HepG2 (cell line): Measurements from ENCODE around the gene CCDC181. TPM values are rescaled to one million over a fixed set of nuclear protein-coding genes. Genes with fewer than 3 reads are reported as not detected.

Experiments
- AHR ChIP-seq: IDR thresholded peaks from 2 replicates; pipeline ENCODE4 v1.6.1; 2018; ENCODE audit warnings: missing genetic modification reagents, missing compliant biosample characterization
- EZH2 ChIP-seq: conservative IDR thresholded peaks from 2 replicates; pipeline ENCODE4 v1.6.1; 2012; ENCODE audit warnings: mild to moderate bottlenecking, low read depth, low read length, moderate library complexity
- HES4 ChIP-seq: sonication (generic); formaldehyde crosslinking; IDR thresholded peaks from 2 replicates; pipeline ENCODE4 v1.9.0; 2021; ENCODE audit warnings: mild to moderate bottlenecking, missing genetic modification reagents, borderline replicate concordance
- HMG20A ChIP-seq: IDR thresholded peaks from 2 replicates; pipeline ENCODE4 v1.6.1; 2016; ENCODE audit warnings: borderline replicate concordance
- IKZF4 ChIP-seq: sonication (generic); formaldehyde crosslinking; IDR thresholded peaks from 2 replicates; pipeline ENCODE4 v1.5.1; 2020; ENCODE audit warnings: borderline replicate concordance, mild to moderate bottlenecking, low read depth, missing genetic modification reagents; ENCODE audit errors: not compliant biosample characterization
- KDM3A ChIP-seq: IDR thresholded peaks from 2 replicates; pipeline ENCODE4 v1.6.1; 2018; ENCODE audit warnings: low read depth, missing compliant biosample characterization
- MYNN ChIP-seq: sonication (generic); formaldehyde crosslinking; IDR thresholded peaks from 2 replicates; pipeline ENCODE4 v1.4.0; 2020; ENCODE audit warnings: mild to moderate bottlenecking, low read depth, missing genetic modification reagents
- POLR2AphosphoS2 ChIP-seq: IDR thresholded peaks from 2 replicates; pipeline ENCODE4 v1.6.1; 2011; ENCODE audit warnings: low read depth, low read length, improper control_type of control experiment
- SAP130 ChIP-seq: IDR thresholded peaks from 2 replicates; pipeline ENCODE4 v1.6.1; 2016; ENCODE audit warnings: low read depth
- SNAPC4 ChIP-seq: sonication (generic); formaldehyde crosslinking; IDR thresholded peaks from 2 replicates; pipeline ENCODE4 v1.4.0; 2020; ENCODE audit warnings: mild to moderate bottlenecking, missing genetic modification reagents
- SRSF9 ChIP-seq: fragments of 200-400 bp; formaldehyde crosslinking; IDR thresholded peaks from 2 replicates; pipeline ENCODE4 v1.6.1; 2018; ENCODE audit warnings: borderline replicate concordance, mild to moderate bottlenecking, low read depth, low read length; ENCODE audit not compliant: insufficient read depth, poor library complexity, severe bottlenecking
- TBL1XR1 ChIP-seq: fragments of 150-350 bp; IDR thresholded peaks from 2 replicates; pipeline ENCODE4 v1.6.1; 2014; ENCODE audit warnings: borderline replicate concordance, low read length; ENCODE audit not compliant: partially characterized antibody
- ZEB1 ChIP-seq: IDR thresholded peaks from 2 replicates; pipeline ENCODE4 v1.6.1; 2012; ENCODE audit warnings: mild to moderate bottlenecking, low read depth, inconsistent platforms; ENCODE audit not compliant: insufficient replicate concordance
- ZIK1 ChIP-seq: sonication (generic); formaldehyde crosslinking; IDR thresholded peaks from 2 replicates; pipeline ENCODE4 v1.5.0; 2020; ENCODE audit warnings: mild to moderate bottlenecking, low read depth, missing genetic modification reagents, borderline replicate concordance
- ZNF326 ChIP-seq: sonication (generic); formaldehyde crosslinking; IDR thresholded peaks from 2 replicates; pipeline ENCODE4 v1.4.0; 2020; ENCODE audit warnings: missing genetic modification reagents, borderline replicate concordance
- ZNF644 ChIP-seq: IDR thresholded peaks from 2 replicates; pipeline ENCODE4 v1.6.1; 2016; ENCODE audit warnings: low read depth
- polyA plus RNA-seq, 8 experiments: library from polyadenylated mRNA; depleted of rRNA in 3 of 8; stranded (reverse) in 7 of 8; unstranded in 1 of 8; fragments of >200 nt; fragmentation: Illumina TruSeq in 4 of 8; extraction: Trizol in 4 of 8; gene quantifications; 2 replicates each; pipeline versions ENCODE4 v1.2.1 to v1.2.3, GENCODE V29; 2011 to 2016; ENCODE audit warnings: low read depth in 4 of 8, missing spikeins in 1 of 8, mixed read lengths in 1 of 8; ENCODE audit not compliant: insufficient read depth in 1 of 8
- total RNA-seq, 5 experiments: library from RNA; depleted of rRNA; stranded (reverse); fragments of >200 nt; fragmentation: Illumina TruSeq; extraction: Trizol; gene quantifications; 2 replicates each; pipeline ENCODE4 v1.2.3, GENCODE V29; 2016; ENCODE audit warnings: low read depth in 1 of 5
- TF ChIP-seq, protein P1 (sequence below): sonication (generic); formaldehyde crosslinking; IDR thresholded peaks from 2 replicates; pipeline ENCODE4 v1.5.1; 2020; ENCODE audit warnings: mild to moderate bottlenecking, missing genetic modification reagents, moderate library complexity
- TF ChIP-seq, protein P2 (sequence below): IDR thresholded peaks from 2 replicates; pipeline ENCODE4 v1.6.1; 2016; ENCODE audit warnings: low read depth, control low read depth

The CCDC181 gene
- total and polyA plus RNA-seq, 2 of the 13 experiments (the other 11 are each of a cell fraction or from before 2014, with no cell fraction given) = 0.07 TPM; not detected in 1

GRCh38 chr1:169367686-169368405 lies 59.4 kb downstream of the CCDC181 start, which contains the start of the genes BLZF1 and NME7 (continued):
- no peak for TF ChIP-seq SRSF9
- TF ChIP-seq SNAPC4 = no peak
- no peak for TF ChIP-seq ZNF644 (CRISPR knock-in tag)
- no peak for TF ChIP-seq MYNN (CRISPR knock-in tag)
- TF ChIP-seq ZIK1 (CRISPR knock-in tag) = no peak
- TF ChIP-seq ZEB1 = no peak
- TF ChIP-seq, protein P1, sequence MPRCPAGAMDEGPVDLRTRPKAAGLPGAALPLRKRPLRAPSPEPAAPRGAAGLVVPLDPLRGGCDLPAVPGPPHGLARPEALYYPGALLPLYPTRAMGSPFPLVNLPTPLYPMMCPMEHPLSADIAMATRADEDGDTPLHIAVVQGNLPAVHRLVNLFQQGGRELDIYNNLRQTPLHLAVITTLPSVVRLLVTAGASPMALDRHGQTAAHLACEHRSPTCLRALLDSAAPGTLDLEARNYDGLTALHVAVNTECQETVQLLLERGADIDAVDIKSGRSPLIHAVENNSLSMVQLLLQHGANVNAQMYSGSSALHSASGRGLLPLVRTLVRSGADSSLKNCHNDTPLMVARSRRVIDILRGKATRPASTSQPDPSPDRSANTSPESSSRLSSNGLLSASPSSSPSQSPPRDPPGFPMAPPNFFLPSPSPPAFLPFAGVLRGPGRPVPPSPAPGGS (CRISPR knock-in tag) = 0 out of 2 replicates have a peak, but pooled peaks have one; percentile 63
- TF ChIP-seq, protein P2, sequence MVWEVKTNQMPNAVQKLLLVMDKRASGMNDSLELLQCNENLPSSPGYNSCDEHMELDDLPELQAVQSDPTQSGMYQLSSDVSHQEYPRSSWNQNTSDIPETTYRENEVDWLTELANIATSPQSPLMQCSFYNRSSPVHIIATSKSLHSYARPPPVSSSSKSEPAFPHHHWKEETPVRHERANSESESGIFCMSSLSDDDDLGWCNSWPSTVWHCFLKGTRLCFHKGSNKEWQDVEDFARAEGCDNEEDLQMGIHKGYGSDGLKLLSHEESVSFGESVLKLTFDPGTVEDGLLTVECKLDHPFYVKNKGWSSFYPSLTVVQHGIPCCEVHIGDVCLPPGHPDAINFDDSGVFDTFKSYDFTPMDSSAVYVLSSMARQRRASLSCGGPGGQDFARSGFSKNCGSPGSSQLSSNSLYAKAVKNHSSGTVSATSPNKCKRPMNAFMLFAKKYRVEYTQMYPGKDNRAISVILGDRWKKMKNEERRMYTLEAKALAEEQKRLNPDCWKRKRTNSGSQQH (CRISPR knock-in tag) = peak; percentile 12; the same call in 1 of the 2 replicates
- no peak for TF ChIP-seq POLR2AphosphoS2
- TF ChIP-seq HMG20A = no peak
- TF ChIP-seq AHR = no peak
- no peak for TF ChIP-seq EZH2
- TF ChIP-seq SAP130 = peak; percentile 99
- no peak for TF ChIP-seq ZNF326 (CRISPR knock-in tag)
- no peak for TF ChIP-seq IKZF4 (CRISPR knock-in tag)
- TF ChIP-seq TBL1XR1 = no peak
- TF ChIP-seq KDM3A = no peak; the same call in 1 of the 2 replicates
- no peak for TF ChIP-seq HES4
